HG03460 (cell line): ENCODE measurements around the gene HRH1.
"Not testable (repeated sequence)": the region's sequence is repeated elsewhere in the genome, so short reads cannot be mapped to it uniquely, and the experiment has no call there.

Experiments used
- ATAC-seq: cut with Tn5 transposase; IDR thresholded peaks from one replicate; pipeline ENCODE4 v1.9.1; 2021; ENCODE audit not compliant: unreplicated experiment

Gene HRH1

GRCh38 chr3:11154036-11154952, at the start of gene HRH1:
HRH1 (plus strand) TSS chr3:11154493; CDS start chr3:11259038, 104,545 bp downstream.
- ATAC-seq: no peak

GRCh38 chr3:11113316-11113715, 41.0 kb upstream of the HRH1 start:
- ATAC-seq: not testable (repeated sequence)

GRCh38 chr3:11115548-11115947, 38.7 kb upstream of the HRH1 start:
- no peak for ATAC-seq

GRCh38 chr3:11116336-11117059, 37.8 kb upstream of the HRH1 start:
- ATAC-seq: no peak

GRCh38 chr3:11117591-11117990, 36.7 kb upstream of the HRH1 start:
- no peak for ATAC-seq

- ATAC-seq: no peak
These were observed 36.1 kb upstream of the HRH1 start for GRCh38 chr3:11118181-11118682.

- ATAC-seq: no peak
These were observed 34.0 kb upstream of the HRH1 start for GRCh38 chr3:11120091-11120805.

- no peak for ATAC-seq
These were observed 27.6 kb upstream of the HRH1 start for GRCh38 chr3:11126653-11127052.

- ATAC-seq: no peak
These were observed 25.3 kb upstream of the HRH1 start for GRCh38 chr3:11128682-11129632.

- no peak for ATAC-seq
These were observed 23.9 kb upstream of the HRH1 start for GRCh38 chr3:11130385-11130784.

GRCh38 chr3:11131371-11131770, 22.9 kb upstream of the HRH1 start:
- ATAC-seq: no peak

- not testable (repeated sequence) for ATAC-seq
These were observed 22.4 kb upstream of the HRH1 start for GRCh38 chr3:11131886-11132285.

GRCh38 chr3:11132861-11133260, 21.4 kb upstream of the HRH1 start:
- ATAC-seq: no peak

- no peak for ATAC-seq
These were observed 19.5 kb upstream of the HRH1 start for GRCh38 chr3:11134794-11135193.

- ATAC-seq: no peak
These were observed 18.2 kb upstream of the HRH1 start for GRCh38 chr3:11136116-11136515.

GRCh38 chr3:11136830-11137626, 17.3 kb upstream of the HRH1 start:
- ATAC-seq: no peak

GRCh38 chr3:11137627-11137959, 16.7 kb upstream of the HRH1 start:
- ATAC-seq: no peak

GRCh38 chr3:11138371-11138770, 15.9 kb upstream of the HRH1 start:
- ATAC-seq: no peak

- peak; percentile 98 for ATAC-seq
These were observed 14.1 kb upstream of the HRH1 start for GRCh38 chr3:11140030-11140712.
